Frontal cortex (tissue), 4 donors: ENCODE measurements around the gene MKNK1. TPM values are rescaled to one million over a fixed set of nuclear protein-coding genes. Genes with fewer than 3 reads are reported as not detected.

Experiments used
- DNase-seq, 2 donors: peaks; one replicate each; pipeline ENCODE4 v3.0.0; 2012; ENCODE audit warnings: low spot score in 2 of 2
- FAIRE-seq: peaks from 2 replicates; lab custom pipeline; 2012; peaks lifted over from hg19 to GRCh38; lab: Jason Lieb, UNC
- total RNA-seq: library from RNA; depleted of rRNA; stranded (reverse); fragments of >200 nt; gene quantifications from one replicate; pipeline ENCODE4 v1.2.3, GENCODE V29; 2014
- donor health status: control.
- donor health status: control.
- donor health status: control.

Gene MKNK1
- total RNA-seq, 1 donor from 2014 or later: 7.7 TPM

- no peak for FAIRE-seq
- no peak for DNase-seq
Observed at GRCh38 chr1:46569884-46570725, 34.0 kb downstream of the MKNK1 start.

- no peak for FAIRE-seq
- no peak for DNase-seq
Observed at GRCh38 chr1:46569116-46569515, 35.0 kb downstream of the MKNK1 start.

GRCh38 chr1:46568461-46568891 lies 35.6 kb downstream of the MKNK1 start:
- no peak for DNase-seq
- no peak for FAIRE-seq

- DNase-seq (no peak), FAIRE-seq (no peak)
Observed at GRCh38 chr1:46563341-46563740, 40.7 kb downstream of the MKNK1 start.

DNA sequence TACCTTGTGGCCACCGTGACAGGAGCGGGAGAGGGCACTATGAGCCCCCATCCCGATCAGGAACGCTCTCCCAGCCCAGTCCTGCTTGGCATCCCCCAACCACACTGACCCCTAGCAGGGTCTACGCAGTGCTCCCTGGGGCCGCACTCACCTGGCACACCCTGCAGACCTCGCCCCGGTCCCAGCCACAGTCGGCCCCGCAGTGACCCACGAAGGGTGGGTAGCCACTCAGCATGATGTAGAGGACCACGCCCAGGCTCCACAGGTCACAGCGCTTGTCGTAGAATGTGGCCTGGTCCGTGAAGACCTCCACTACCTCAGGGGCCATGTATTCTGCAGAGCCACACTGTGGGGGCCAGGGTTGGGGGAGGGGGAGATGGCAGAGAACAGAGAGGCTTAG lies 41.6 kb downstream of the MKNK1 start:
- no peak for DNase-seq
- FAIRE-seq: no peak

DNA sequence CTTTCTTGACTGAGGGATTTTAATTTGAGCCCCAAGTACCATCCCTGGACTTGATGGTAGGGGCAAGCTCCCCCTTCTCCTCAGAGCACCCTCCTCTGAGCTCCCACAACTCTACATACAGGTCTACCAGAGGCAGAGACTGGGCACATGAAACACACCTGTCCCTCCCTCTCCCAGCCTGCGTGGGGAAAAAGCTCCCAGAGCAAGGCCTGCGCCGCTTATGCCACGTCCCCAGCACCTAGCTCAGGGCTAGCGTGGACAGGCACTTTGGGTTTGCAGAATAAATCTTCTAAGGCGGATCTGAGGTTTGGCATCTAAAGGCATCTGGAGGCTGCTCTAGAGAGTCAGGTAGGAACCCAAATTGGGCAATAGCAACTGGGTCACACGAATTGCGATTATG lies 45.1 kb downstream of the MKNK1 start:
- no peak for DNase-seq
- FAIRE-seq: no peak

DNA sequence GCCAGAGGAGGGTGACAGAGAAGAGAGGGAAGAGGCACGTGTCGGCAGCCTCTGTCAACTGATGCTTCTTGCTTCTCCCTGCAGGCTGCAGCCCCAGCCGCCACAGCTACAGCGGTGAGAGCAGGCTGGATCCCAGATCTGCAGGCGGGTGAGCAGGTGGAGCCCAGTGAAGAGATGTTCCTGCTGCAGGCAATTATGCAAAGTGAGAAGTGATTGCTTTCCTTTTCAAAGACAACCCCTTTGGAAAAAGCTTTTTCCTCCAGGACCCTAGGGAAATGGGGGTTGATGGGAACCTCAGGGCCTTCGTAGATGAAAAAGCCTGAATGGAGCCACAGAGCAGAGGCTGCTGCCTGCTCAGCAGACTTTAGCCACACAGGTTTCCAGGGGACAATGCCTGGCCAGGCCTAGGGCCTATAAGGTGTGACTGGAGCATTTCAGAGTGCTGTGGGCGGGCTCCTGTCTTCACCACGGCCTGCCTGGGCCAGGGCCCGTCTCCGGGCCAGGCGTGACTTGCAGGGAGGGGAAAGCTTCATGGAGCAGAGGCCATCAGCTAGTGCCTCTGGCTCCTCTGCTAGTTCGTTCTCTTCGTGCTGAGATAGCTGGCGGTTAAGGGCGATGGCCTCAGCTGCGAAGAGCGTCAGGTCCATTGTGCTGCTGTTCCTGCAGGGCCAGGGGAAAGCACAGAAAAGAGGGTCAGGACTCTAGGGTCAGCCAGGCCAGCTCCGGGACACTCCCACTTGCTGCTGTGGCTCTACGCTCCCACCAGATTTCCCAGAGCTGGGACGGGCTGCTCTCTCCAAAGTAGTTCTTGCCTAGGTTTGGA lies 45.7 kb downstream of the MKNK1 start:
- DNase-seq (no peak), FAIRE-seq (no peak)

GRCh38 chr1:46557403-46557802 lies 46.7 kb downstream of the MKNK1 start:
- no peak for FAIRE-seq
- no peak for DNase-seq

DNA sequence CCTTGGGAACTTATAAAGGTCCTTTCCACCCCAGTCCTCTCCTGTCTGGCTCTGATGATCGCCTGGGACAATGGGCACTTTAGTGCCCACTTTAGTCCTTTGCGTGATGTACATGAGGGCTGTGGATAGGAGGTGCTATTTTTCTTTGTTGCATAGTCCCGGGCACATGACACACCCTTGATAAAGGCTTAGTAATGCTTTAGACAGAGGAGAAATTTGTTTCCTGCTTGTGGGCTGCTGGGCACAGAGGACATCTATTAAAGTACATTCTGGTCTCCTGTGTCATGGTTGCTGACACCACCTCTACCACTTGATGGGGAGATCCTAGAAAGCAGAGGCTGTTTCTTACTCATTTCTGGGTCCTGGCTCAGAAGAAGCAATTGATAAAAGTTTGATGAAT lies 47.2 kb downstream of the MKNK1 start:
- FAIRE-seq: no peak
- DNase-seq: no peak

GRCh38 chr1:46555826-46556619 lies 48.0 kb downstream of the MKNK1 start:
- no peak for DNase-seq
- FAIRE-seq: no peak

GRCh38 chr1:46554597-46555381 lies 49.3 kb downstream of the MKNK1 start:
- no peak for DNase-seq

GRCh38 chr1:46554236-46554596 lies 49.9 kb downstream of the MKNK1 start:
- DNase-seq (no peak), FAIRE-seq (no peak)

More at GRCh38 chr1:46554597-46555381, 49.3 kb downstream of the MKNK1 start:
- FAIRE-seq: no peak

DNA sequence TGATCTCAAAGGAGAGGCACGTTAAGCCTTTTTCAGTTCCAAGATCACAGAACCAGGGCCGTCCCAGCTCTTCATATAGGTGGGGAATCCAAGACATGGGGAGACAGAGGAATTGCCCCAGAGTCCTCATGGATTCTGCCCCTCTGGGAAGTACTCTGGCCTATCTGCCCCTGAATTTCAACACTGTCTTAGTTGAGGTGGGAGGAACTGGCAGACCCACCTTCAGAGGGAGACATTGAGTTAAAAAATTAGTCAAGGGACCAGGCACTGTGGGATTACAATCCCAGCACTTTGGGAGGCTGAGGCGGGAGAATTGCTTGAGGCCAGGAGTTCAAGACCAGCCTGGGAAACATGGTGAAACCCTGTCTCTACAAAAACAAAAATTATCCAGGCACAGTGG lies 50.6 kb downstream of the MKNK1 start:
- DNase-seq (no peak), FAIRE-seq (no peak)

DNA sequence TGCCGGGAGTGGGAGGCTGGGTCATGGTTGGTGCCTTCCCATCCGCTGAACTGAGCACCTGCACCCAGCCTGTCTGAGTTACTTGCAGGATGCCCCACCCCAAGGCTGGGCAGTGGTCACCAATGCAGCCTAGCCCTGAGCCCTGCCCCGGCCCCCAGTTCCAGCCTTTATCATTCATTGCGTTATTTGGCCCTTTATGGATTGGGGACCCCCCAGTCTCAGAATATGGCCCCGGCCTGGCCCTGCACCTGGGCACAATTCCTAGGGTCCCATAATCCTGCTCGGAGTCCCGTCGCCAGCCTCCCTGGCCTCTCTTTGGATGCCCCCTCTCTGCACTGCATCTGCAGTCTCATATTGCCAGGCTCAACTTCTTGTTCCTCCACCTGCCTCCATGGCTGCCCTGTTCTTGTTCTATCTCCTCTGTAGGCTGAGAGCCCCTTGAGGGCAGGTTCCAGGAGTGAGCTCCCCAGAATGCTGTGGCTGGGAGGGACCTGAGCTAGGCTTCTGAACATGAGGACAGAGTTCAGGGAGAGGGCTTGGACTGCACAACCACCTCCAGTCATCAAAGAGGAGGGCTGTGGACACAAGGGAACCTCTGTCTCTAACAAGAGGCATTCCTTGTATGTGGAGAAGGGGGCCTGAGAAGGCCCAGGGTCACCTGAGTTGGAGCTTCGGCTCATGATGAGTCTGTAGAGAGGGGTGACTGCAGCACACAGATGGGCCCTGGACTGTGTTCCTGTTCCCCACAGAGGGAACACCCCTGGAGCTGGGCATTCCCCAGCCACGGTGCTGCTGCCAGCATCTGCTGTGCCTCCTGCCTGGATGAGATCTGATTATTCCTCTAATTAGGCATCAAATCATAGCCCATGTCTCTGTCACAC lies 51.5 kb downstream of the MKNK1 start:
- DNase-seq: no peak
- no peak for FAIRE-seq

- DNase-seq: no peak
- no peak for FAIRE-seq
Observed at GRCh38 chr1:46551597-46552095, 52.4 kb downstream of the MKNK1 start, which contains the start of gene KNCN. TSS of gene KNCN (minus strand) at chr1:46551647. CDS start at chr1:46551215, 432 bp downstream.

DNA sequence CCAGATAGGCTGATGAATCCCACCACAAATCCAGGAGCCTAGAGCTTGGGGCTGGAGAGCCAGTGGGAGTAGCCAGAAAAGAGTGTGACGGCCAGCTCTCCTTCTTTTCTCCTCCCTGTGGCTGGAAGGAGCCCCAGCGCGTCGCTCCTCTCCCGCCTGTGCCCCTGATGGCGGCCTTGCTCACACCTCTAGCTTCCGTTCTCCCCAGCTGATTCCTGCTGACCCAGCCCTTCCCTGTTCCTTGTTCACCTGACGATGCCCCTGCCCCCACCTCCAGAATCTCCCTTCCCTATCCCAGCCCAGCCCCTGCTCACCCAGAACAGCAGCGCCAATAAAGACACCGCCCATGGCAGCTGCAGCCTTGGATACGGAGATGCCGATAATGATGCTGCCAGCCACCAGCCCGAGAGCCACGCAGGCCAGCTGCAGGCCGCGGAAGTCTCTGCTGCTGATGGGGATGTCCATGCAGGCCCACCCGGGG lies 53.3 kb downstream of the MKNK1 start:
- FAIRE-seq: no peak
- no peak for DNase-seq

GRCh38 chr1:46549697-46550681 lies 54.1 kb downstream of the MKNK1 start:
- no peak for FAIRE-seq

More at GRCh38 chr1:46549697-46550681, 54.1 kb downstream of the MKNK1 start:
- DNase-seq: peak in 1 of 2 donors; percentile 63
